Ishikawa (cell line): ENCODE results near the gene GNG8.

Source experiments
- CEBPB ChIP-seq: IDR thresholded peaks from 2 replicates; pipeline ENCODE4 v1.6.1; 2012
- CREB1 ChIP-seq: IDR thresholded peaks from 2 replicates; pipeline ENCODE4 v1.6.1; 2012; ENCODE audit warnings: low read depth
- EGR1 ChIP-seq: IDR thresholded peaks from 2 replicates; pipeline ENCODE4 v1.6.1; 2012
- EP300 ChIP-seq: IDR thresholded peaks from 2 replicates; pipeline ENCODE4 v1.6.1; 2012; ENCODE audit warnings: borderline replicate concordance
- FOXM1 ChIP-seq: IDR thresholded peaks from 2 replicates; pipeline ENCODE4 v1.6.1; 2012; ENCODE audit warnings: low read depth, borderline replicate concordance
- MAX ChIP-seq: IDR thresholded peaks from 2 replicates; pipeline ENCODE4 v1.6.1; 2012
- NFIC ChIP-seq: IDR thresholded peaks from 2 replicates; pipeline ENCODE4 v1.6.1; 2012
- TAF1 ChIP-seq: IDR thresholded peaks from 2 replicates; pipeline ENCODE4 v1.6.1; 2012; ENCODE audit warnings: low read depth, mild to moderate bottlenecking
- TCF12 ChIP-seq: IDR thresholded peaks from 2 replicates; pipeline ENCODE4 v1.6.1; 2012; ENCODE audit warnings: low read depth
- TEAD4 ChIP-seq: IDR thresholded peaks from 2 replicates; pipeline ENCODE4 v1.6.1; 2012
- USF1 ChIP-seq: IDR thresholded peaks from 2 replicates; pipeline ENCODE4 v1.6.1; 2012
- YY1 ChIP-seq: IDR thresholded peaks from 2 replicates; pipeline ENCODE4 v1.6.1; 2012; ENCODE audit warnings: low read depth
- ZBTB7A ChIP-seq: IDR thresholded peaks from 2 replicates; pipeline ENCODE4 v1.6.1; 2012; ENCODE audit warnings: low read depth
- TF ChIP-seq, protein P1 (sequence below): IDR thresholded peaks from 2 replicates; pipeline ENCODE4 v1.6.1; 2012; ENCODE audit warnings: low read depth, mild to moderate bottlenecking

The GNG8 gene

GRCh38 chr19:46637224-46637623, 1.2 kb upstream of the GNG8 start:
- TF ChIP-seq TCF12: no peak
- no peak for TF ChIP-seq USF1
- no peak for TF ChIP-seq ZBTB7A
- TF ChIP-seq TEAD4: no peak
- TF ChIP-seq CEBPB: no peak
- TF ChIP-seq, protein P1, sequence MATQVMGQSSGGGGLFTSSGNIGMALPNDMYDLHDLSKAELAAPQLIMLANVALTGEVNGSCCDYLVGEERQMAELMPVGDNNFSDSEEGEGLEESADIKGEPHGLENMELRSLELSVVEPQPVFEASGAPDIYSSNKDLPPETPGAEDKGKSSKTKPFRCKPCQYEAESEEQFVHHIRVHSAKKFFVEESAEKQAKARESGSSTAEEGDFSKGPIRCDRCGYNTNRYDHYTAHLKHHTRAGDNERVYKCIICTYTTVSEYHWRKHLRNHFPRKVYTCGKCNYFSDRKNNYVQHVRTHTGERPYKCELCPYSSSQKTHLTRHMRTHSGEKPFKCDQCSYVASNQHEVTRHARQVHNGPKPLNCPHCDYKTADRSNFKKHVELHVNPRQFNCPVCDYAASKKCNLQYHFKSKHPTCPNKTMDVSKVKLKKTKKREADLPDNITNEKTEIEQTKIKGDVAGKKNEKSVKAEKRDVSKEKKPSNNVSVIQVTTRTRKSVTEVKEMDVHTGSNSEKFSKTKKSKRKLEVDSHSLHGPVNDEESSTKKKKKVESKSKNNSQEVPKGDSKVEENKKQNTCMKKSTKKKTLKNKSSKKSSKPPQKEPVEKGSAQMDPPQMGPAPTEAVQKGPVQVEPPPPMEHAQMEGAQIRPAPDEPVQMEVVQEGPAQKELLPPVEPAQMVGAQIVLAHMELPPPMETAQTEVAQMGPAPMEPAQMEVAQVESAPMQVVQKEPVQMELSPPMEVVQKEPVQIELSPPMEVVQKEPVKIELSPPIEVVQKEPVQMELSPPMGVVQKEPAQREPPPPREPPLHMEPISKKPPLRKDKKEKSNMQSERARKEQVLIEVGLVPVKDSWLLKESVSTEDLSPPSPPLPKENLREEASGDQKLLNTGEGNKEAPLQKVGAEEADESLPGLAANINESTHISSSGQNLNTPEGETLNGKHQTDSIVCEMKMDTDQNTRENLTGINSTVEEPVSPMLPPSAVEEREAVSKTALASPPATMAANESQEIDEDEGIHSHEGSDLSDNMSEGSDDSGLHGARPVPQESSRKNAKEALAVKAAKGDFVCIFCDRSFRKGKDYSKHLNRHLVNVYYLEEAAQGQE: no peak
- TF ChIP-seq CREB1: no peak
- TF ChIP-seq YY1: no peak
- no peak for TF ChIP-seq EP300
- TF ChIP-seq NFIC: no peak
- no peak for TF ChIP-seq TAF1
- no peak for TF ChIP-seq EGR1
- TF ChIP-seq FOXM1: no peak
- TF ChIP-seq MAX: no peak

DNA sequence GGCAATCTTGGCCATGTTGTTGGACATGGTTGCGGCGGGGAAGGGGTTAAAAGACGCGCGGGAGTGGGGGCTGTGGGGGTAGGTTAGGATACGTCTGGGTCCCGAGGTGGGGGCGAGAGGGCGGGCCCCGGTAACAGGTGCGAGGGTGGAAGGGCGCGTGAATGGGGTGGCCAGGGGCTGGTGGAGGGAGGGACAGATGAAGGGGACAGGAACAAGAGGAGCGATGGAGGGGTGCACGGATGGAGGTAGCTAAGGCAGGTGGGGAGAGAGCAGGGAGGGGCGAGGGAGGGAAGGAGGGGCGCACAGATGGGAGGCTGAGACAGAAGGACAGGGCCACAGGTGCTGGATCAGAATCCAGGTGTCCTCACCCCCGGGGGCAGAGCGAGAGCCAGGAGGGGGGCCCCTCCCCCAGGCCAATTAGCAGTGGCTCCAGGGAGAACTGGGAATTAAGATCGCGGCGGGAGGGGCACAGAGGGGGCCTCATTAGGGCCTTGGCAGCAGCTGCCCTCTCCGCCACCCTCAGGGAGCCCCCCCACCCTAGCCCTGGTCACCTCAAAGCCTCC, 1.3 kb downstream of the GNG8 start:
- TF ChIP-seq MAX: no peak
- TF ChIP-seq ZBTB7A: 0 out of 2 replicates have a peak, but pooled peaks have one; percentile 16
- 0 out of 2 replicates have a peak, but pooled peaks have one; percentile 18 for TF ChIP-seq YY1

GRCh38 chr19:46634045-46634655, 1.9 kb downstream of the GNG8 start:
- TF ChIP-seq MAX: peak; percentile 46
- TF ChIP-seq TEAD4: no peak
- 0 out of 2 replicates have a peak, but pooled peaks have one; percentile 4 for TF ChIP-seq TAF1

- TF ChIP-seq MAX (no peak), EP300 (no peak), TEAD4 (no peak), EGR1 (no peak), TCF12 (no peak), NFIC (no peak), TAF1 (no peak), CEBPB (no peak), YY1 (no peak), ZBTB7A (no peak), USF1 (no peak), FOXM1 (no peak)
- TF ChIP-seq, protein P1: no peak
Measured at GRCh38 chr19:46633130-46633529, 2.9 kb downstream of the GNG8 start.

GRCh38 chr19:46631481-46631880, 4.5 kb downstream of the GNG8 start:
- no peak for TF ChIP-seq FOXM1
- no peak for TF ChIP-seq TCF12
- no peak for TF ChIP-seq YY1
- TF ChIP-seq, protein P1: no peak
- TF ChIP-seq TEAD4: no peak
- no peak for TF ChIP-seq CEBPB
- TF ChIP-seq USF1: no peak
- no peak for TF ChIP-seq CREB1
- no peak for TF ChIP-seq NFIC
- TF ChIP-seq MAX: no peak
- no peak for TF ChIP-seq TAF1
- no peak for TF ChIP-seq ZBTB7A
- TF ChIP-seq EP300: no peak
- TF ChIP-seq EGR1: no peak
